ENCODE results near the gene RDH11.
"Not testable (repeated sequence)": the region's sequence is repeated elsewhere in the genome, so short reads cannot be mapped to it uniquely, and the experiment has no call there.

Gene RDH11

DNA sequence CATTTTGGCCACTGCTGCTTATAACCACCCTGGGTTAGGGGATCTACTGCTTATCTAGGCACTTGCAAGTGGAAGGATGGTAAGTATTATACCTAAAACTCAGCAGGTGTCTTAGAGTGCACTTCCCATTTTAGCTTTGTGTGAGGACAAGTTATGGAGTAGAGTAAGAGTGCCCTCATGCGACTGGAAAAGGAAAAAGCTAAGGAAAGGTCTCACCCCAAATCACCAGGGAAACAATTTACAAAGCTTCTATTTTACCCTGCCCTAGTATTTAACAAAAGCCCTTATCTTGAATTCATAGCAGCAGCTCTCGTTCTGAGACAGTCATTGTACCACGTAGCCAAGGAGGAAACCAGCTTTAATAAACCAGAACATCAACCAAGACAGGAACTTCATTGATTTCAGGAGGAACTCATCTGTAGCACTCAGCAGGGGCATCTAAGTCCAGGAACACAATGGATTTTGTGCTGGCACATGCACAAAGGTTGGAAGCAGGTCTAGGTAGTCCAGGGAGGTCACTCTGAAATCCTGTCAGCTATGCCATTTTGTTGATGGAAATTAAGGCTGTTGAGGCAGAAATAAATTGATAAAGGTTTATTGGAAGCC is 9.0 kb upstream of the RDH11 start:
- DNase-seq: peak; percentile 41

DNA sequence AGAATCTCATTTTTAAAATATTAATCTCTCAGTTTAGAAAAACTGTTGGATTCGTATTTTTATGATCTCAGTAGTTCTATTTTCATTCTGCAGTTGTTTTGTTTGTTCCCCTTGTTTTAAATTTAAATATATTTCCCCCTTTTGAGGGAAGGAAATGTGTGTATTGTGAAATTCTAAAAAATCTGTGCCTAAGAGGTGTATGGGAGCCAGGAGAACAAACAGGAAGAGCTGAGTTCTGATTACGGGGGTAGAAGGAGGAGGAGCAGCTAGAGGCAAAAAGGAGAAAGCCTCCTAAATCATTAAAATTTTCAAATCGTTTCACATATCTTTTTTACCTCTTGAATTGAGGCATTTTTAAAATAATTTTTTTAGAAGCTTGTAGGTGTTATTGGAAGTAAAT is 8.4 kb upstream of the RDH11 start:
- DNase-seq: no peak

- not testable (repeated sequence) for DNase-seq
These were observed 5.9 kb upstream of the RDH11 start, which contains the start of gene RDH12 for GRCh38 chr14:67701492-67701891. RDH12 (plus strand) TSS chr14:67701886; CDS start chr14:67722643, 20,757 bp downstream.

- DNase-seq: no peak
These were observed 2.6 kb upstream of the RDH11 start for GRCh38 chr14:67698179-67698578.

- no peak for DNase-seq
These were observed 1.4 kb upstream of the RDH11 start for GRCh38 chr14:67697006-67697405.

DNA sequence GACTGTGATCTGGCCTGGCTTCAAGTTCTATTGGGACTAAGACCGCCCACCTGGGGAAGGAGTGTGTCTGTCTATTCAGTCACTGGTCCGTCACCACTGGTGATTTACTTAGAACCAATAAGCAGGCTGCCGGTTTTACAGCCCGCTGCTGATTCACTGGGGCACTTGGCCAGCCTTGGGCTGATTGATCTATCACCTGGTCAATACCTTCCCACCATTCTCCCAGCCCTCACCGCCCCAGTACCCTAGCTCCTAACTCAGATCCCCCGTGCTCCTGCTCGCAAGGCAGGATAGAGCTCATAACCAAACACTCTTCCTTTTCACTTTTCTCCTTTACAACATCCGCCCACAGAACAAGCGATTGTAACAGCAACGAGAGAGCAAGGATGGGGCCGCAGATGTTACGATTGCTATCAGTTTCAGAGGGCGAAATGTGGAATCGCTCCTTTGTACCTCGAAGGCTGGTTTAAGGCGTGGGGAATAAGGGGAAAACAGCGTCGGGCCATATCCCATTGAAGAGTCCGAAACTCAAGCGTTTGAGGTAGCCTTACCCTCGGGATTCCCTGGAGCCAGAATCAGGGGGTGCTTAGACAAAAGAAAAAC is 672 bp downstream of the RDH11 start:
- peak; percentile 86 for DNase-seq

- no peak for DNase-seq
These were observed 5.6 kb downstream of the RDH11 start for GRCh38 chr14:67690011-67690410.

DNA sequence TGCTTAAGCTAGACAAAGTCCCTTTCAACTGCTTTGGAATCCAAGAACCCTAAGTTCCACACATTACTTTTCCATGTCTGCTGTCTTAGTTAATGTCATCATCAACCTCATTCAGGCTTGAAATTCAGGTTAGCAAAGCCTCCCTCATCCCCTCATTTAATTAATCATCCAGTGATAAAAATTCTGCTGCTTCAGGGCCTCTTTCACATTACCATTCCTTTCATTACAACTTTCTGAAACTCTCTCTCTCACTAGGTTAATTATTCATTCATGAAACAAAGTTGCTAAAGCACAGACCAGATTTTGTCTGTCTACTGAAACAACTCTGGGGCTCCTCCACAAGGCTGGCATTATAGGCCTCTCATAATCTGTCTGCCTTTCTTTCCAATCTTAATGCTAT is 11.7 kb downstream of the RDH11 start:
- no peak for DNase-seq

DNA sequence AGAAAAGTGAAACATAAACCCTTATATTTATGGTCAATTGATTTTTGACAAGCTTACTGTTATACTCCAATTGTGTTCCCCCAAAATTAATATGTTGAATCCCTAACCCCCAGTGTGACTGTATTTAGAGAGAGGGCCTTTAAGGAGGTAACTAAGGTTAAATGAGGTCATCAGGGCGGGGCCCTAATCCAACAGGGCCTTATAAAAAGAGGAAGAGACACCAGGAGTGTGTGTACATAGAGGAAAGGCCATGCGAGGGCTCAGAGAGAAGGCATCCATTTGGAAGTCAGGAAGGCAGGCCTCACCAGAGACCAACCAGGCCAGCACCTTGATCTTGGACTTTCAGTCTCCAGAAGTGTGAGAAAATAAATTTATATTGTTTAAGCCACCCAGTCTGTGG is 14.6 kb downstream of the RDH11 start:
- no peak for DNase-seq

- DNase-seq: no peak
These were observed 15.4 kb downstream of the RDH11 start for GRCh38 chr14:67680121-67680602.

- DNase-seq: no peak
These were observed 16.6 kb downstream of the RDH11 start for GRCh38 chr14:67679006-67679405.

- DNase-seq: no peak
These were observed 20.4 kb downstream of the RDH11 start for GRCh38 chr14:67675219-67675582.

GRCh38 chr14:67674480-67675218 is 20.9 kb downstream of the RDH11 start, which contains the start of gene VTI1B:
VTI1B (minus strand) TSS chr14:67674632; CDS start chr14:67674489, 143 bp downstream.
- DNase-seq: peak; percentile 73

- peak; percentile 40 for DNase-seq
These were observed 21.5 kb downstream of the RDH11 start for GRCh38 chr14:67674139-67674479.

DNA sequence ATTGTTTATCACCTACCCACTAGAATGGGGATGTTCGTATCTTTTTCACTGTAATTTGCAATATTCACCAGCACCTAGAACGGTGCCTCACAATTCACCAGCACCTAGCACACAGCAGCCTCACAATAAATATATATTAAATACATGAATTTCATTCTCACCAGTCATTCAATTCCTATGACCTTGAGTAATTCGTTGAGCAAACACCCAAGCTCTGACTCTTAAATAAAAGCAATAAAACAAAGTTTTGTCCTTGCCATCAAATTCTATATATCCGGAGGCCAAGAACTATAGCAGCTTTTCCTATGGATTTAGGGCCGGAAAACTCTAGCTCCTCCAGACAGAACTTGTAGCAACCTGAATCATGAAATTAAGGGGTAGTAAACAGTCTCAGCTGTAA is 22.1 kb downstream of the RDH11 start:
- DNase-seq: no peak

DNA sequence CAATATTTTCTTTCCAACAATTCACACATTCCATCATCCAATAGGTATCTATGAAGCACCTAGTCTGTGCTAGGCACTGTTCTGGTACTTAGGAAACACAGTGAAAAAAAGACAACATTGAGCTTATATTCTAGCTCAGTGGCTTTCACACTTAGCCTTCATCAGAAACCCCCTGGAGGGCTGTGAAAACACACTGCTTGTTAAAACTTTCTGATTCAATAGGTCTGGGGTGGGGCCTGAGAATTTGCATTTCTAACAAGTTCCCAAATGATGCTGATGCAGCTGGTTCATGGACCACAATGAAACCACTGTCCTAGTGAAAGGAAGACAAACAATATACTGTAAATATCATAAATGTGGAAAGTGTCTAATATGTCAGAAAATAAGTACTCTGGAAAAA is 27.0 kb downstream of the RDH11 start:
- DNase-seq: no peak

DNA sequence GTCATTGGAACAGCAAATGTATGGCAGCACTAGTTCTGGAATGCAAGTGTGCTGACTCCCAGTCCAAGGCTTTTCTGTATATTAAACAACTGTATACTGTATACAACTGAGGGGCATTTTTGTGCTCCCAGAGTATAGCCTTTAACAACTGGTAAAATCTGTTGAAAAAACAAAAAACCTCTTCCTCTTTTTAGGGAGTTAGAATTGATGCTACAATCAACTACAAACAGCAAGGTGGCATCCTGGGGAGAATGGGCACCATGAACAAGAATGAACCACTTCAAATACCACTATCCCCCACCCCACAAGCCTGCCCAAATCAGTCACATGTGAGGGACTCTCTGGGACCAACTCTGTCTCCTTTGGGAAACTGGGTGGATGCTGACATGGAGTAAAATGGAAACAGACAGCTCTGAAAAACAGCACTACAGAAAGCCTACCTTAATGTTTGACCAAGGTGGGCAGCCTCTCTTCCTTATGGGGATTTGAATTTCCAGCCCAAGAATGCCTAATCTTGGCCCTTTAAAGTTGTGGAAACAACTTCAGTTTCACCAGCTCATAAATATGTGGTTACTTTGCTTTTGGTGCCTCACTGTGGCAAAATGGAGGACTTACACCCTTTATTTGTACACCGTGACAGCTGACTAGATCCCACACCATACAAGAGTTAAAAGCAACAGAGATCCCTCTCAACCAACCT is 28.7 kb downstream of the RDH11 start:
- peak; percentile 61 for DNase-seq

GRCh38 chr14:67665868-67666267 is 29.7 kb downstream of the RDH11 start:
- DNase-seq: peak; percentile 65

- DNase-seq: no peak
These were observed 31.9 kb downstream of the RDH11 start for GRCh38 chr14:67663633-67664032.

- peak; percentile 69 for DNase-seq
These were observed 41.8 kb downstream of the RDH11 start for GRCh38 chr14:67653651-67654280.

DNA sequence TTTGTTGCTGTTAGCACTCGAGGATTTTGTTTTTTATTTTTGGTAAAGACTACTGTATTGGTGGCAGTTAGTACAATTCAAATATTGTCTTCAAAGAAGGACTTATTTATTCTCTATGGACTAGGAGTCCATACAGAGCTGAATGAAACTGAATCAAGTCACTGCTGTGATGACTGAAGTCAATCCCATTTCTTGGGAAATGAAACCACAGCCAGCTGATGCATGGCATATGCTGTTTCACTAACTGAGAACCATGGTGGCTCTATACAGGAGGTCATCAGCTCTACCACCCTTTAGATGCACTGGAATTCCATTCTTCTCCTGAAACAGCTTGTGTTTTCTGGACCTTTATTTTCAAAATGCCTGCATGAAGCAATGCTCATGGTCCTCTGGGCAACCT is 43.4 kb downstream of the RDH11 start:
- no peak for DNase-seq

DNA sequence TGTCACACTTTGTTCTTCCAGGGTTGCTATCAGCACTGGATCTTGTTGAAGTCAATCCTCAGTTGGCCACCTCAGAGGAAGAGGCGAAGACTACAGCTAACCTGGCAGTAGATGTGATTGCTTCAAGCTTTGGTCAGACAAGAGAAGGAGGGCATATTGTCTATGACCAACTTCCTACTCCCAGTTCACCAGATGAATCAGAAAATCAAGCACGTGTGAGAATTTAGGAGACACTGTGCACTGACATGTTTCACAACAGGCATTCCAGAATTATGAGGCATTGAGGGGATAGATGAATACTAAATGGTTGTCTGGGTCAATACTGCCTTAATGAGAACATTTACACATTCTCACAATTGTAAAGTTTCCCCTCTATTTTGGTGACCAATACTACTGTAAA is 44.9 kb downstream of the RDH11 start:
- peak; percentile 76 for DNase-seq

GRCh38 chr14:67650151-67650550 is 45.4 kb downstream of the RDH11 start:
- DNase-seq: no peak
